ENCODE measurements around the gene FCHSD2.
A peak's percentile ranks its signal among the peaks of the same experiment; 100 is the strongest.

Gene FCHSD2

GRCh38 chr11:72974487-72975205 lies 167.5 kb downstream of the FCHSD2 start:
- TF ChIP-seq TAF1 (IDR thresholded peaks at IDR 0.05; ENCODE audit: low read depth, low read length) (no peak), POLR2AphosphoS5 (IDR thresholded peaks at IDR 0.05; ENCODE audit: low read depth, low read length) (no peak), POU2F2 (IDR thresholded peaks at IDR 0.05; ENCODE audit: low read depth, low read length) (no peak), POLR2A (IDR thresholded peaks at IDR 0.05; ENCODE audit: low read depth, low read length) (no peak)
- DNase-seq (ENCODE audit: insufficient read length, low spot score), result no peak
- FAIRE-seq, result no peak

- DNase-seq (ENCODE audit: insufficient read length, low spot score) (no peak), FAIRE-seq (no peak)
- TF ChIP-seq POLR2A (IDR thresholded peaks at IDR 0.05; ENCODE audit: low read depth, low read length), result no peak
- TF ChIP-seq PAX5 (IDR thresholded peaks at IDR 0.05; ENCODE audit: insufficient read depth, low read length, severe bottlenecking), result no peak
- TF ChIP-seq POU2F2 (IDR thresholded peaks at IDR 0.05; ENCODE audit: low read depth, low read length), result no peak
- TF ChIP-seq SPI1 (IDR thresholded peaks at IDR 0.05; ENCODE audit: low read depth, low read length), result no peak
- TF ChIP-seq TAF1 (IDR thresholded peaks at IDR 0.05; ENCODE audit: low read depth, low read length), result no peak
- no peak for TF ChIP-seq POLR2AphosphoS5 (IDR thresholded peaks at IDR 0.05; ENCODE audit: low read depth, low read length)
Observed at GRCh38 chr11:72972496-72973128, 169.5 kb downstream of the FCHSD2 start.

- TF ChIP-seq TAF1 (IDR thresholded peaks at IDR 0.05; ENCODE audit: low read depth, low read length) (no peak), SPI1 (IDR thresholded peaks at IDR 0.05; ENCODE audit: low read depth, low read length) (no peak), PAX5 (IDR thresholded peaks at IDR 0.05; ENCODE audit: insufficient read depth, low read length, severe bottlenecking) (no peak), POLR2A (IDR thresholded peaks at IDR 0.05; ENCODE audit: low read depth, low read length) (no peak), POU2F2 (IDR thresholded peaks at IDR 0.05; ENCODE audit: low read depth, low read length) (no peak), POLR2AphosphoS5 (IDR thresholded peaks at IDR 0.05; ENCODE audit: low read depth, low read length) (no peak)
- no peak for FAIRE-seq
- DNase-seq (ENCODE audit: insufficient read length, low spot score), result no peak
Observed at GRCh38 chr11:72971192-72971967, 170.7 kb downstream of the FCHSD2 start.

GRCh38 chr11:72970557-72971118 lies 171.5 kb downstream of the FCHSD2 start:
- no peak for FAIRE-seq
- no peak for DNase-seq (ENCODE audit: insufficient read length, low spot score)
- TF ChIP-seq POU2F2 (IDR thresholded peaks at IDR 0.05; ENCODE audit: low read depth, low read length), result no peak
- no peak for TF ChIP-seq POLR2AphosphoS5 (IDR thresholded peaks at IDR 0.05; ENCODE audit: low read depth, low read length)
- TF ChIP-seq POLR2A (IDR thresholded peaks at IDR 0.05; ENCODE audit: low read depth, low read length), result no peak
- TF ChIP-seq SPI1 (IDR thresholded peaks at IDR 0.05; ENCODE audit: low read depth, low read length), result no peak
- no peak for TF ChIP-seq TAF1 (IDR thresholded peaks at IDR 0.05; ENCODE audit: low read depth, low read length)
- TF ChIP-seq PAX5 (IDR thresholded peaks at IDR 0.05; ENCODE audit: insufficient read depth, low read length, severe bottlenecking), result no peak

GRCh38 chr11:72969894-72970335 lies 172.2 kb downstream of the FCHSD2 start:
- peak; percentile 17 for DNase-seq (ENCODE audit: insufficient read length, low spot score)
- FAIRE-seq, result peak; percentile 83
- TF ChIP-seq SPI1 (IDR thresholded peaks at IDR 0.05; ENCODE audit: low read depth, low read length) (peak; percentile 53), POLR2A (IDR thresholded peaks at IDR 0.05; ENCODE audit: low read depth, low read length) (no peak)

- no peak for DNase-seq (ENCODE audit: insufficient read length, low spot score)
- TF ChIP-seq PAX5 (IDR thresholded peaks at IDR 0.05; ENCODE audit: insufficient read depth, low read length, severe bottlenecking), result no peak
- no peak for TF ChIP-seq SPI1 (IDR thresholded peaks at IDR 0.05; ENCODE audit: low read depth, low read length)
- TF ChIP-seq POLR2AphosphoS5 (IDR thresholded peaks at IDR 0.05; ENCODE audit: low read depth, low read length), result no peak
- FAIRE-seq, result no peak
Observed at GRCh38 chr11:72968390-72968789, 173.7 kb downstream of the FCHSD2 start.

GRCh38 chr11:72965672-72966071 lies 176.4 kb downstream of the FCHSD2 start:
- no peak for DNase-seq (ENCODE audit: insufficient read length, low spot score)
- TF ChIP-seq TAF1 (IDR thresholded peaks at IDR 0.05; ENCODE audit: low read depth, low read length) (no peak), POLR2A (IDR thresholded peaks at IDR 0.05; ENCODE audit: low read depth, low read length) (no peak), POLR2AphosphoS5 (IDR thresholded peaks at IDR 0.05; ENCODE audit: low read depth, low read length) (no peak), POU2F2 (IDR thresholded peaks at IDR 0.05; ENCODE audit: low read depth, low read length) (no peak), PAX5 (IDR thresholded peaks at IDR 0.05; ENCODE audit: insufficient read depth, low read length, severe bottlenecking) (no peak)
- FAIRE-seq, result no peak

GRCh38 chr11:72962717-72963116 lies 179.4 kb downstream of the FCHSD2 start:
- FAIRE-seq, result peak; percentile 41
- no peak for TF ChIP-seq POU2F2 (IDR thresholded peaks at IDR 0.05; ENCODE audit: low read depth, low read length)
- TF ChIP-seq POLR2A (IDR thresholded peaks at IDR 0.05; ENCODE audit: low read depth, low read length), result no peak
- no peak for TF ChIP-seq TAF1 (IDR thresholded peaks at IDR 0.05; ENCODE audit: low read depth, low read length)
- no peak for TF ChIP-seq POLR2AphosphoS5 (IDR thresholded peaks at IDR 0.05; ENCODE audit: low read depth, low read length)
- TF ChIP-seq SPI1 (IDR thresholded peaks at IDR 0.05; ENCODE audit: low read depth, low read length), result no peak
- TF ChIP-seq PAX5 (IDR thresholded peaks at IDR 0.05; ENCODE audit: insufficient read depth, low read length, severe bottlenecking), result no peak

GRCh38 chr11:72962084-72962483 lies 180.0 kb downstream of the FCHSD2 start:
- DNase-seq (ENCODE audit: insufficient read length, low spot score) (no peak), FAIRE-seq (no peak)
- TF ChIP-seq POLR2AphosphoS5 (IDR thresholded peaks at IDR 0.05; ENCODE audit: low read depth, low read length), result no peak
- TF ChIP-seq POU2F2 (IDR thresholded peaks at IDR 0.05; ENCODE audit: low read depth, low read length), result no peak
- no peak for TF ChIP-seq PAX5 (IDR thresholded peaks at IDR 0.05; ENCODE audit: insufficient read depth, low read length, severe bottlenecking)
- TF ChIP-seq POLR2A (IDR thresholded peaks at IDR 0.05; ENCODE audit: low read depth, low read length), result no peak
- TF ChIP-seq SPI1 (IDR thresholded peaks at IDR 0.05; ENCODE audit: low read depth, low read length), result no peak
- no peak for TF ChIP-seq TAF1 (IDR thresholded peaks at IDR 0.05; ENCODE audit: low read depth, low read length)

More at GRCh38 chr11:72962717-72963116, 179.4 kb downstream of the FCHSD2 start:
- no peak for DNase-seq (ENCODE audit: insufficient read length, low spot score)

Measured in GM12891 (cell line).